Measurements from ENCODE around the gene PODXL. TPM values are rescaled to one million over a fixed set of nuclear protein-coding genes. Genes with fewer than 3 reads are reported as not detected.

The PODXL gene
- total RNA-seq, 1 donor from 2014 or later, result 37.7 TPM

GRCh38 chr7:131578602-131579001 lies 22.2 kb upstream of the PODXL start:
- Histone ChIP-seq H3K27me3 (no peaks in the 10 kb centered on the region), H3K9me3 (ENCODE audit: low read depth) (no peaks in the 10 kb centered on the region), H3K4me3 (no peak overlapping the region), H3K4me1 (peaks cover 12% of the 10 kb centered on the region), H3F3A (ENCODE audit: low read depth) (peaks cover 5% of the 10 kb centered on the region), H3K9ac (no peak overlapping the region), H3K4me2 (no peak overlapping the region), H3K79me2 (ENCODE audit: low read depth) (no peaks in the 10 kb centered on the region), H3K27ac (no peak overlapping the region), H2AFZ (replicated peaks) (no peak overlapping the region), H3K36me3 (no peaks in the 10 kb centered on the region), H4K20me1 (ENCODE audit: low read depth) (no peaks in the 10 kb centered on the region)
- H3K4me3 Mint-ChIP-seq, result no peak overlapping the region
- H3K27ac Mint-ChIP-seq, result no peak overlapping the region
- peaks cover 3% of the 10 kb centered on the region for H3K9me3 Mint-ChIP-seq
- no peaks in the 10 kb centered on the region for H3K4me1 Mint-ChIP-seq
- peaks cover 4% of the 10 kb centered on the region for H3K27me3 Mint-ChIP-seq (ENCODE audit: insufficient read depth, low read depth)
- DNase-seq (ENCODE audit: low spot score), result peak; percentile 48
- no peaks in the 10 kb centered on the region for H3K36me3 Mint-ChIP-seq
- no peak for TF ChIP-seq EZH2phosphoT487 (IDR thresholded peaks at IDR 0.05)

- H3K36me3 ChIP-seq, result no peaks in the 10 kb centered on the region
- H3K79me2 ChIP-seq (ENCODE audit: low read depth), result no peaks in the 10 kb centered on the region
- H3K9me3 ChIP-seq (ENCODE audit: low read depth), result no peaks in the 10 kb centered on the region
- DNase-seq (ENCODE audit: low spot score), result no peak
- H3K4me3 Mint-ChIP-seq, result no peak overlapping the region
- TF ChIP-seq EZH2 (IDR thresholded peaks at IDR 0.05) (no peak), CTCF (IDR thresholded peaks at IDR 0.05) (no peak), EZH2phosphoT487 (IDR thresholded peaks at IDR 0.05) (no peak)
- H3K4me2 ChIP-seq, result no peak overlapping the region
- no peak overlapping the region for H3K9ac ChIP-seq
- peaks cover 3% of the 10 kb centered on the region for H3K9me3 Mint-ChIP-seq
- peaks cover 9% of the 10 kb centered on the region for H3K4me1 Mint-ChIP-seq
- H3F3A ChIP-seq (ENCODE audit: low read depth), result peaks cover 15% of the 10 kb centered on the region
- no peak overlapping the region for H2AFZ ChIP-seq (replicated peaks)
- no peaks in the 10 kb centered on the region for H4K20me1 ChIP-seq (ENCODE audit: low read depth)
- H3K4me1 ChIP-seq, result peaks cover 17% of the 10 kb centered on the region
- no peak overlapping the region for H3K27ac ChIP-seq
- no peaks in the 10 kb centered on the region for H3K27me3 ChIP-seq
- H3K27ac Mint-ChIP-seq, result no peak overlapping the region
- no peaks in the 10 kb centered on the region for H3K36me3 Mint-ChIP-seq
- H3K27me3 Mint-ChIP-seq (ENCODE audit: insufficient read depth, low read depth), result peaks cover 4% of the 10 kb centered on the region
- H3K4me3 ChIP-seq, result no peak overlapping the region
These were observed 18.3 kb upstream of the PODXL start for GRCh38 chr7:131574741-131575140.

GRCh38 chr7:131570401-131570800 lies 14.0 kb upstream of the PODXL start:
- Mint-ChIP-seq H3K9me3 (peaks cover 3% of the 10 kb centered on the region), H3K27me3 (ENCODE audit: insufficient read depth, low read depth) (peaks cover 7% of the 10 kb centered on the region), H3K4me3 (no peak overlapping the region), H3K4me1 (peaks cover 34% of the 10 kb centered on the region), H3K27ac (peak overlapping the region; percentile 61), H3K36me3 (no peaks in the 10 kb centered on the region)
- Histone ChIP-seq H3K4me1 (peaks cover 19% of the 10 kb centered on the region), H4K20me1 (ENCODE audit: low read depth) (no peaks in the 10 kb centered on the region), H2AFZ (replicated peaks) (peak overlapping the region; percentile 85), H3K79me2 (ENCODE audit: low read depth) (no peaks in the 10 kb centered on the region), H3K4me2 (peak overlapping the region; percentile 35), H3K27me3 (no peaks in the 10 kb centered on the region), H3K4me3 (no peak overlapping the region), H3K36me3 (no peaks in the 10 kb centered on the region), H3K27ac (no peak overlapping the region), H3F3A (ENCODE audit: low read depth) (peaks cover 21% of the 10 kb centered on the region), H3K9me3 (ENCODE audit: low read depth) (no peaks in the 10 kb centered on the region), H3K9ac (no peak overlapping the region)
- DNase-seq (ENCODE audit: low spot score), result peak; percentile 58
- TF ChIP-seq CTCF (IDR thresholded peaks at IDR 0.05) (no peak), EZH2 (IDR thresholded peaks at IDR 0.05) (no peak), EZH2phosphoT487 (IDR thresholded peaks at IDR 0.05) (no peak)

GRCh38 chr7:131568970-131569369 lies 12.5 kb upstream of the PODXL start:
- H3K27ac Mint-ChIP-seq, result peak overlapping the region; percentile 30
- peaks cover 19% of the 10 kb centered on the region for H3K4me1 ChIP-seq
- no peak overlapping the region for H3K4me3 ChIP-seq
- no peaks in the 10 kb centered on the region for H3K9me3 Mint-ChIP-seq
- no peak overlapping the region for H3K4me2 ChIP-seq
- peaks cover 21% of the 10 kb centered on the region for H3F3A ChIP-seq (ENCODE audit: low read depth)
- H2AFZ ChIP-seq (replicated peaks), result peak overlapping the region; percentile 12
- no peak overlapping the region for H3K4me3 Mint-ChIP-seq
- no peak overlapping the region for H3K27ac ChIP-seq
- H3K9me3 ChIP-seq (ENCODE audit: low read depth), result no peaks in the 10 kb centered on the region
- TF ChIP-seq CTCF (IDR thresholded peaks at IDR 0.05) (no peak), EZH2 (IDR thresholded peaks at IDR 0.05) (no peak), EZH2phosphoT487 (IDR thresholded peaks at IDR 0.05) (no peak)
- peaks cover 5% of the 10 kb centered on the region for H3K27me3 Mint-ChIP-seq (ENCODE audit: insufficient read depth, low read depth)
- DNase-seq (ENCODE audit: low spot score), result no peak
- no peaks in the 10 kb centered on the region for H3K36me3 ChIP-seq
- H3K9ac ChIP-seq, result no peak overlapping the region
- H3K36me3 Mint-ChIP-seq, result no peaks in the 10 kb centered on the region
- peaks cover 34% of the 10 kb centered on the region for H3K4me1 Mint-ChIP-seq
- H3K27me3 ChIP-seq, result no peaks in the 10 kb centered on the region
- H3K79me2 ChIP-seq (ENCODE audit: low read depth), result no peaks in the 10 kb centered on the region
- no peaks in the 10 kb centered on the region for H4K20me1 ChIP-seq (ENCODE audit: low read depth)

Measured in neural progenitor cell (in vitro differentiated cells).